NCI-H446 (cell line): ENCODE measurements around the gene ZNF574.

Experiments
- DNase-seq, 2 experiments: peaks; one replicate each; lab custom pipeline; 2025; lab: John Stamatoyannopoulos, UW

Gene ZNF574

GRCh38 chr19:42054205-42054604 is 21.8 kb upstream of the ZNF574 start:
- DNase-seq = no peak

- DNase-seq = no peak
These were observed 18.1 kb upstream of the ZNF574 start for GRCh38 chr19:42057846-42058245.

GRCh38 chr19:42059196-42059595 is 16.8 kb upstream of the ZNF574 start:
- DNase-seq = no peak

- no peak for DNase-seq
These were observed 15.8 kb upstream of the ZNF574 start for GRCh38 chr19:42060117-42060516.

GRCh38 chr19:42062381-42062780 is 13.6 kb upstream of the ZNF574 start:
- DNase-seq = no peak

- DNase-seq = no peak
These were observed 11.5 kb upstream of the ZNF574 start for GRCh38 chr19:42064432-42064831.

GRCh38 chr19:42065051-42065450 is 10.9 kb upstream of the ZNF574 start:
- DNase-seq = no peak

- DNase-seq = no peak
These were observed 10.5 kb upstream of the ZNF574 start for GRCh38 chr19:42065511-42065910.

GRCh38 chr19:42066075-42066754 is 9.8 kb upstream of the ZNF574 start:
- peak in 1 of 2 experiments; percentile 36 for DNase-seq

GRCh38 chr19:42067315-42067888 is 8.6 kb upstream of the ZNF574 start:
- DNase-seq = no peak

GRCh38 chr19:42068361-42068755 is 7.6 kb upstream of the ZNF574 start:
- no peak for DNase-seq

- no peak for DNase-seq
These were observed 7.0 kb upstream of the ZNF574 start for GRCh38 chr19:42068756-42069571.

- DNase-seq = no peak
These were observed 6.2 kb upstream of the ZNF574 start, which contains the start of gene GRIK5 for GRCh38 chr19:42069619-42070351. GRIK5 (minus strand) TSS chr19:42070206; CDS start chr19:42065770, 4,436 bp downstream.

- DNase-seq = no peak
These were observed 4.7 kb upstream of the ZNF574 start for GRCh38 chr19:42071247-42071646.

- DNase-seq = no peak
These were observed 1.2 kb upstream of the ZNF574 start for GRCh38 chr19:42074513-42075363.

GRCh38 chr19:42075364-42075615 is 676 bp upstream of the ZNF574 start:
- no peak for DNase-seq

GRCh38 chr19:42076380-42076944 is 496 bp downstream of the ZNF574 start:
- DNase-seq = no peak

GRCh38 chr19:42078058-42078457 is 2.1 kb downstream of the ZNF574 start:
- DNase-seq = no peak

- no peak for DNase-seq
These were observed 2.7 kb downstream of the ZNF574 start for GRCh38 chr19:42078538-42079275.

- no peak for DNase-seq
These were observed 3.3 kb downstream of the ZNF574 start for GRCh38 chr19:42079276-42079669.
